ENCODE data around the gene DIPK1B.

DIPK1B gene

DNA sequence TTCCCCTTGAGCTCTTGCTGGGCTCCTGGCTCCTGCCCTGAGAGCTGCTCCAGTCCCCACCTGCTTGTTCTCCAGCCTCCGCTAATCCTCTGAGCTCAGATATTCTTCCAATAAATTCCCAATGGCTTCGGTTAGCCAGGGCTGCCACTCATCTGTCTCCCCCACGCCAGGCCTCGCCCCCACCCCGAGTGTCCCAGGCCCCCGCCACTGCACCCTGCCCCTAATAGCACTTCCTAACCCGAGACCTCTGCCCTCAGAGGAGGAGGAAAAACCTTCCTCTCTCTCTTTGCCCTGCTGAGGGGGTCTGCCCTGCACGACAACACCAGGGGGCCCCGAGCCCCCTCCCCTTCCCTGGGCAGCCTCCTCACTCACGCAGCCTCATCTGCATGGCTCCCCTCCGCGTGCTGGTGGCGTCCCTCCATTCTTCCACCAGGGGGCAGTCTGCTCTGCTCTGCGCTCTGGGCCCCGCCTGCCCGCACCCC lies 57.4 kb downstream of the DIPK1B start:
- DNase-seq (ENCODE audit: low spot score): peak; percentile 52

DNA sequence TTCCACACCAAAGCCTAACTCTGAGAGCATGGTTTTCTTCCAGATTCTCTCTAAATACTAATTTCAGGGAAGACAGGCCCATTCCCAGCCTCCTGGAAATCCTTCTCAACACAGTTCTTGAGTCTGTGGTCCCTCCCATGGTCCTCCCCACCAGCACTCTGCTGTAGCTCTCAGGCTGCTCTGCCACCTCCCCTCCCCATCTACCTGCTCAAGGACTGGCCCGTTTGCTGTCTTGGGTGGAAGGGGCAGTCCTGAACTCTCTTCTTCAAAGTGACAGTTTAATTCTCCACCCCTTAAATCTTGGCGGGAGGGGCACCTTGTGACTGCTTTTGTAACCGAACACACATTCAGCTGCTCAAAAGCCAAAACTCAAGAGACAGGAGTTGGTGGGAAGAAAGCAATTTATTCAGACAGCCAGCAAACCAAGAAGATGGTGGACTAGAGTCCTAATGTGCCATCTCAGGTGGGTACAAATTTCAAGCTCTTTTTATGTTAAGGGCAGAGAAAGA lies 59.6 kb downstream of the DIPK1B start:
- no peak for DNase-seq (ENCODE audit: low spot score)

DNA sequence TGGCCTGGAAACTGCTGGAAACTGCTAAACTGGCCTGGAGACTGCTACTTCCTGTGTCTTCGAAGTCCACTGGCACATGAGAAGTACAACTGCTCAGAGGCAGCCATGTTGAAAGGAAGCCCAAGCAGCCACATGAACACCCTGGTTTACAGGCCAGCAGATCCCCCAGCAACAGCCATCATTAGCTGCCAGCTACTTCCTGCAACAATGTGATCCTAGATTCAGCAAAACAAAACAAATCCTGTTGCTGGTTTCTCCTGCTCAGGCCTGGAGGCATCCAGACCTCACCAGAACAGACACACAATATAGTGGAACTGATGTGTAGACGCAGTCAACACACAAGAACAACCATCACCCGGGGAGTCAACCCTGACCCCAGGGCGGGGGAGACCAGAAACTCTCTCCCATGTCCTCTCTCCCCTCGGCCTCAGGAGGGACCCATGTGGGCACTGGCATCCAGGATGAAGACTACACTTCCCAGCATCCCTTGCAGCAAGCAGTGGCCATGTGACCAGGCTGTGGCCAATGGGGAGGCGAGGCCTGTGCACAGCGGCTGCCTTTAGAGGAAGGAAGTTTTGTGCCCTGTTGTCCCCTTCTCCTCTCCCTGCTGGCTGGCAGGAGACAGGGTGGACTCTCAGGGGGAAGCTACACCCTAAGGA lies 61.1 kb downstream of the DIPK1B start:
- no peak for DNase-seq (ENCODE audit: low spot score)
